ENCODE data around the gene TMEM63A. TPM values are rescaled to one million over a fixed set of nuclear protein-coding genes. Genes with fewer than 3 reads are reported as not detected.

TMEM63A gene
- total RNA-seq, 1 experiment from 2014 or later, result 6.4 TPM

Other genes starting within 250 kb of the TMEM63A start
- gene ENAH, start 229.3 kb downstream of the TMEM63A start, total RNA-seq (2014; rRNA removed; shearing (Covaris generic); ENCODE audit: low replicate concordance), result 69.6 and 87.9 TPM in 2 replicates
- gene SRP9, start 104.6 kb downstream of the TMEM63A start, total RNA-seq (2014; rRNA removed; shearing (Covaris generic); ENCODE audit: low replicate concordance), result 368 and 386 TPM in 2 replicates
- gene EPHX1, start 72.3 kb downstream of the TMEM63A start, total RNA-seq (2014; rRNA removed; shearing (Covaris generic); ENCODE audit: low replicate concordance), result 192 and 251 TPM in 2 replicates
- gene LEFTY1, start 6.8 kb upstream of the TMEM63A start, total RNA-seq (2014; rRNA removed; shearing (Covaris generic); ENCODE audit: low replicate concordance), result not detected in 2 replicates
- 72.6 and 112 TPM in 2 replicates for gene PYCR2, start 41.9 kb upstream of the TMEM63A start, total RNA-seq (2014; rRNA removed; shearing (Covaris generic); ENCODE audit: low replicate concordance)
- not detected in 2 replicates for gene LEFTY2, start 58.8 kb upstream of the TMEM63A start, total RNA-seq (2014; rRNA removed; shearing (Covaris generic); ENCODE audit: low replicate concordance)
- 20.0 and 21.0 TPM in 2 replicates for gene SDE2, start 117.0 kb upstream of the TMEM63A start, total RNA-seq (2014; rRNA removed; shearing (Covaris generic); ENCODE audit: low replicate concordance)
- 164 and 191 TPM in 2 replicates for gene H3-3A, start 180.3 kb upstream of the TMEM63A start, total RNA-seq (2014; rRNA removed; shearing (Covaris generic); ENCODE audit: low replicate concordance)